SKM-1 (cell line): ENCODE results near the gene NOS1AP.

Experiments
- DNase-seq: peaks from one replicate; lab custom pipeline; 2025; ENCODE audit not compliant: unreplicated experiment; lab: John Stamatoyannopoulos, UW

Gene NOS1AP

GRCh38 chr1:162291000-162291399 is 221.5 kb downstream of the NOS1AP start:
- DNase-seq, result no peak

GRCh38 chr1:162292422-162292849 is 222.9 kb downstream of the NOS1AP start:
- DNase-seq, result no peak

- DNase-seq, result no peak
Observed at GRCh38 chr1:162293073-162293692, 223.7 kb downstream of the NOS1AP start.

- no peak for DNase-seq
Observed at GRCh38 chr1:162294015-162294414, 224.5 kb downstream of the NOS1AP start.

GRCh38 chr1:162297208-162297607 is 227.7 kb downstream of the NOS1AP start:
- no peak for DNase-seq

- no peak for DNase-seq
Observed at GRCh38 chr1:162298266-162298665, 228.8 kb downstream of the NOS1AP start.

GRCh38 chr1:162299018-162299417 is 229.5 kb downstream of the NOS1AP start:
- no peak for DNase-seq

- no peak for DNase-seq
Observed at GRCh38 chr1:162300057-162300917, 230.8 kb downstream of the NOS1AP start.

GRCh38 chr1:162301696-162302095 is 232.2 kb downstream of the NOS1AP start:
- DNase-seq, result no peak

- DNase-seq, result no peak
Observed at GRCh38 chr1:162302306-162303003, 233.0 kb downstream of the NOS1AP start.

GRCh38 chr1:162303004-162303344 is 233.5 kb downstream of the NOS1AP start:
- DNase-seq, result no peak

- no peak for DNase-seq
Observed at GRCh38 chr1:162304736-162305135, 235.2 kb downstream of the NOS1AP start.

GRCh38 chr1:162305969-162306368 is 236.5 kb downstream of the NOS1AP start:
- DNase-seq, result no peak

GRCh38 chr1:162310337-162310736 is 240.8 kb downstream of the NOS1AP start:
- DNase-seq, result no peak

- no peak for DNase-seq
Observed at GRCh38 chr1:162314206-162314605, 244.7 kb downstream of the NOS1AP start.

- no peak for DNase-seq
Observed at GRCh38 chr1:162315673-162316072, 246.2 kb downstream of the NOS1AP start.

- no peak for DNase-seq
Observed at GRCh38 chr1:162316187-162316586, 246.7 kb downstream of the NOS1AP start.

- no peak for DNase-seq
Observed at GRCh38 chr1:162317621-162318020, 248.1 kb downstream of the NOS1AP start.

- no peak for DNase-seq
Observed at GRCh38 chr1:162319493-162320175, 250.1 kb downstream of the NOS1AP start.

GRCh38 chr1:162321809-162322422 is 252.4 kb downstream of the NOS1AP start:
- no peak for DNase-seq

GRCh38 chr1:162323023-162323422 is 253.5 kb downstream of the NOS1AP start:
- DNase-seq, result no peak
